GM19468 (cell line): ENCODE data around the gene LY6G5C.

Source experiments
- ATAC-seq: cut with Tn5 transposase; IDR thresholded peaks from one replicate; pipeline ENCODE4 v1.9.1; 2021; ENCODE audit warnings: mild to moderate bottlenecking, moderate library complexity, moderate number of reproducible peaks; ENCODE audit not compliant: unreplicated experiment; ENCODE audit errors: extremely low read depth

Gene LY6G5C

GRCh38 chr6:31680226-31681134, at the start of gene LY6G5C:
Gene LY6G5C (minus strand): TSS chr6:31681067. CDS start chr6:31680373, 694 bp downstream.
- ATAC-seq, result no peak

- no peak for ATAC-seq
These were observed 49.2 kb upstream of the LY6G5C start for GRCh38 chr6:31729979-31730630.

GRCh38 chr6:31729515-31729978, 48.7 kb upstream of the LY6G5C start:
- no peak for ATAC-seq

- no peak for ATAC-seq
These were observed 48.1 kb upstream of the LY6G5C start, which contains the start of gene DDAH2 for GRCh38 chr6:31728767-31729514. Gene DDAH2 (minus strand): TSS chr6:31729299. CDS start chr6:31729161, 138 bp downstream.

- no peak for ATAC-seq
These were observed 47.1 kb upstream of the LY6G5C start for GRCh38 chr6:31727717-31728671.

GRCh38 chr6:31727034-31727716, 46.3 kb upstream of the LY6G5C start:
- no peak for ATAC-seq

GRCh38 chr6:31725502-31726350, 44.9 kb upstream of the LY6G5C start:
- ATAC-seq, result no peak

GRCh38 chr6:31723980-31724691, 43.3 kb upstream of the LY6G5C start:
- ATAC-seq, result no peak

- no peak for ATAC-seq
These were observed 42.5 kb upstream of the LY6G5C start, which contains the start of gene MPIG6B for GRCh38 chr6:31723245-31723979. Gene MPIG6B (plus strand): TSS chr6:31723373. CDS start chr6:31723384, 11 bp downstream.

- no peak for ATAC-seq
These were observed 41.3 kb upstream of the LY6G5C start for GRCh38 chr6:31722173-31722572.

- no peak for ATAC-seq
These were observed 40.6 kb upstream of the LY6G5C start, which contains the start of gene LY6G6C for GRCh38 chr6:31721351-31722020. Gene LY6G6C (minus strand): TSS chr6:31721746. CDS start chr6:31721679, 67 bp downstream.

- ATAC-seq, result no peak
These were observed 39.4 kb upstream of the LY6G5C start for GRCh38 chr6:31720196-31720770.

- ATAC-seq, result no peak
These were observed 38.1 kb upstream of the LY6G5C start for GRCh38 chr6:31719001-31719400.

GRCh38 chr6:31718265-31718664, 37.4 kb upstream of the LY6G5C start:
- ATAC-seq, result no peak

GRCh38 chr6:31717499-31718222, 36.8 kb upstream of the LY6G5C start:
- ATAC-seq, result no peak
